ENCODE measurements around the gene TEX29. TPM values are rescaled to one million over a fixed set of nuclear protein-coding genes. Genes with fewer than 3 reads are reported as not detected.

TEX29 gene
- total RNA-seq, 1 donor from 2014 or later: not detected

DNA sequence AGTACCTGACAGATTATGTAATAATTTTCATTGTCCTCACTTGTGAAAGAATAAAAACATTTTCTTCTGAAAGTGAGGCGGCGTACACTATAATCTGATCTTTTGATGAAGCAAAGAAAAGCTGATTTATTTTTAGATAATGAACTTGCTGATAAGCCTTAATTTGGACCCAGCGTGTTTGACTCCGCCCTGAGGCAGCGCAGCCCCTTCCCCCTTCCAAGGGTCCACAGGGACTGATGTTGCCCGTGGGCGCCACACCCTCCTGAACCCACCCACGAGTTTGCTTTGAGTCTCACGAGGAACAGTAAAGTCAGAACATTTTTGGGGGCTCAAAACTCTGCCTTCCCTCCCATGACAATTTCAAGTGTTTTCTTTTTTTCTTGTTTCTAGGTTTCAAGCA is 40.0 kb downstream of the TEX29 start:
- TF ChIP-seq, protein P1, sequence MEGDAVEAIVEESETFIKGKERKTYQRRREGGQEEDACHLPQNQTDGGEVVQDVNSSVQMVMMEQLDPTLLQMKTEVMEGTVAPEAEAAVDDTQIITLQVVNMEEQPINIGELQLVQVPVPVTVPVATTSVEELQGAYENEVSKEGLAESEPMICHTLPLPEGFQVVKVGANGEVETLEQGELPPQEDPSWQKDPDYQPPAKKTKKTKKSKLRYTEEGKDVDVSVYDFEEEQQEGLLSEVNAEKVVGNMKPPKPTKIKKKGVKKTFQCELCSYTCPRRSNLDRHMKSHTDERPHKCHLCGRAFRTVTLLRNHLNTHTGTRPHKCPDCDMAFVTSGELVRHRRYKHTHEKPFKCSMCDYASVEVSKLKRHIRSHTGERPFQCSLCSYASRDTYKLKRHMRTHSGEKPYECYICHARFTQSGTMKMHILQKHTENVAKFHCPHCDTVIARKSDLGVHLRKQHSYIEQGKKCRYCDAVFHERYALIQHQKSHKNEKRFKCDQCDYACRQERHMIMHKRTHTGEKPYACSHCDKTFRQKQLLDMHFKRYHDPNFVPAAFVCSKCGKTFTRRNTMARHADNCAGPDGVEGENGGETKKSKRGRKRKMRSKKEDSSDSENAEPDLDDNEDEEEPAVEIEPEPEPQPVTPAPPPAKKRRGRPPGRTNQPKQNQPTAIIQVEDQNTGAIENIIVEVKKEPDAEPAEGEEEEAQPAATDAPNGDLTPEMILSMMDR (conservative IDR thresholded peaks at IDR 0.05; ENCODE audit: low read depth, low read length): no peak
- H3K4me3 ChIP-seq (ENCODE audit: low read depth, low read length): no peak overlapping the region
- DNase-seq (ENCODE audit: low read depth): no peak

DNA sequence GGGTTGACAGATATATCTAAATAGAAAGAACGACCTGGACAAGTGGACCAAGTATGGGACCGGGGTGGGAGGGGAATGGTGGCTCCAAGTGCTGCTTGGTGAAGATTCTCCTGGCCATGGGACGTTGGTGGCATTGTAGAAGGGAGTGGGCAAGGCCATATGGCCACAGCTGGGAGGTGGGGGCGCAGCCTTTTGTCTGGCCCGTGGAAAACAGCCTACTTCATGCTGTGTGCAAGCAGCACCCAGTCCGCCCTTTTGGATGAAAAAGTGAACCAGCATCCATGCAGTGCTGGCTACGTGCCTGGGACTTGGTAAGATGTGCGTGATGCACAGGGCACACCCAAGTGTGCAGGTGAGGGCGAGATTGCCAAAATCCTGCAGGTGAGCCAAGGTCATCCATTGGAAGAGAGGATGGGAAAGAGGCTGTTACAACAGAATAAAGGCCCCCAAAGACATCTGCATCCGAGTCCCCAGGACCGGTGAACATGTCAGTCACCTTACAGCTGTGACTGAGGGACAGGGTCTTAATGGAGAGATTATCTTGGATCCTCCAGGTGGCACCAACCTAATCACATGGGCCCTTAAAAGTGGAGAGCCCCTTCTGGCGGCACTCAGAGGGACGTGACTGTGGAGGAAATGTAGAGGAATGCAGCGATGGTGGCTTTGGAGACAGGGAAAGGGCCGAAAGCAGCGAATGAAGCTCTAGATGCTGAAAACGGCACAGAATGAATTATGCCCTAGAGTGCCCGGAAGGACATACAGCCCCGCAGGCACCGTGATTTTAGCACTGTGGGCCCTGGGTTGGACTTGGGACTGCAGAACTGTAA is 40.8 kb downstream of the TEX29 start:
- TF ChIP-seq, protein P1 (conservative IDR thresholded peaks at IDR 0.05; ENCODE audit: low read depth, low read length): no peak
- DNase-seq (ENCODE audit: low read depth): no peak
- no peak overlapping the region for H3K4me3 ChIP-seq (ENCODE audit: low read depth, low read length)

DNA sequence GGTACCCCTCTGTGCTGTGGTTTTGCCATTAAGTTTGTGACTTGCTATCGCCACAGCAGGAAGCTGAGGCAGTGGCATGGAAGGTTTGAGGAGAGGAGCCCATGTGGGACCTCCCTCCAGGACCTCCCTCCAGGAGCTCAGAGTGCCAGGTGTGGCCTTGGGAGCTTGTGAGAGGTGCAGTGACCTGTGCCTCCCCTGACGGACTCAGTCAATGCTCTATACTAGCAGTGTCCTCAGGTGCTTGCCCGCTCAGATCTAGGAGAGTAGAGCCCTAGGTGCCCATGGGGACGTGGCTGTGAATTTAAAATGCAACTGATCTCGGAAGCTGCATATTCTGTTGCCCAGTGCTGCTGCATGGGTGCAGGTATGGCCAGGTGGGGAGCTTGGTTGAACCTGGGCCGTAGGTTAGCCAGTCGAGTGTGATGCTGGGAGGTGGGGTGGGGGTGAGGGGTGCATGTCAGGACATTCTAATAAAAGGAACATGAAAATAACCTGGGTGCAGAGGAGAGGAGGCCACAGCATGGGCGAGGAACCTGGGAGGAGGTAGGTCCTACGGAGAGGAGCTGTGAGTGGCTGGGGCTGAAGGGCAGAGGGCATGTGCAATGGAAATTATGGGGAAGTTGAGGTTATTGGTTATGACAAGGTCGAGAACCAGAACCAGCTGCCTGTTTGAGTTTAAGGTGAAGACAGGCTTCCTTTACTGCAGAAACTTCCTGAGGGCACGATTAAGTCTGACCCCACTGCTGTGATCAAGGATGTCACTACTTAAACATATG is 41.6 kb downstream of the TEX29 start:
- TF ChIP-seq, protein P1 (conservative IDR thresholded peaks at IDR 0.05; ENCODE audit: low read depth, low read length): no peak
- no peak overlapping the region for H3K4me3 ChIP-seq (ENCODE audit: low read depth, low read length)
- no peak for DNase-seq (ENCODE audit: low read depth)

DNA sequence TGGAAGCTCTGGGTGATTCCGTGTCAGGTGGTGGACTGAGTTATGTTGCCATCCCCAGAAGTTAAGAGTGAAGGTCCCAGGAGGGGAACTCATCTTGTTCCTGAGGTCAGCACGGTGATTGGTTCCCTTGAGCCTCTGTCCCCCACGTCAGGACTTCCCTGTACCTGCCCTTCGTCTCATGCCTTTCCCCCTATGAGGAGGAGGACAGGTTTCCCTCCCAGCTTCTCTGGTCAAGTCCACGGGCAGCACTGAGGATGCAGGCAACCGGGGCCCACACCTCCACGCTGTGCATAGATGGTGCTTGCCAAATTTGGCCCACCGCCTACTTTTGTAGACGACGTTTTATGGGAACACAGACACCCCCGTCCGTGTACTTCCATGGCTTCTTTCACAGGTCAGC is 42.7 kb downstream of the TEX29 start:
- no peak overlapping the region for H3K4me3 ChIP-seq (ENCODE audit: low read depth, low read length)
- TF ChIP-seq, protein P1 (conservative IDR thresholded peaks at IDR 0.05; ENCODE audit: low read depth, low read length): no peak
- DNase-seq (ENCODE audit: low read depth): no peak

DNA sequence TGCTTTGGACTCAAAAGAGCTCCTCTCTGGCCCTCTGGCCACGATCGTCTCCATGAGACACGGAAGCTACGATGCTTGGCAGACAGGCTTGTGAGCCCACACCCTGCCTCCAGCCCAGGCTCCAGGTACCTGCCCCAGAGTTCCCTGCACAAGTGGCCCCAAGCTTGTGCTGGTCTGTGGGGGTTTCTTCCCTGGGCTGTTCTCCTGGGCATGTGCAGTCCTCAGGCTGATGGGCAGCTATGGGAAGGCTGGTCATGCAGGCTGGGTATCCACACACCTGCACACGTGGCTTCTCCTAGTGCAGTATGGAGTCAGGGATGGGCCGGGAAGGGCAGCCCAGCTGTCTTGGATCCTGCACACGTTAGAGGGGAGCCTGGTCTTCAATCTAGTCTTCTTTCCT is 43.1 kb downstream of the TEX29 start:
- TF ChIP-seq, protein P1 (conservative IDR thresholded peaks at IDR 0.05; ENCODE audit: low read depth, low read length): no peak
- no peak overlapping the region for H3K4me3 ChIP-seq (ENCODE audit: low read depth, low read length)
- no peak for DNase-seq (ENCODE audit: low read depth)

DNA sequence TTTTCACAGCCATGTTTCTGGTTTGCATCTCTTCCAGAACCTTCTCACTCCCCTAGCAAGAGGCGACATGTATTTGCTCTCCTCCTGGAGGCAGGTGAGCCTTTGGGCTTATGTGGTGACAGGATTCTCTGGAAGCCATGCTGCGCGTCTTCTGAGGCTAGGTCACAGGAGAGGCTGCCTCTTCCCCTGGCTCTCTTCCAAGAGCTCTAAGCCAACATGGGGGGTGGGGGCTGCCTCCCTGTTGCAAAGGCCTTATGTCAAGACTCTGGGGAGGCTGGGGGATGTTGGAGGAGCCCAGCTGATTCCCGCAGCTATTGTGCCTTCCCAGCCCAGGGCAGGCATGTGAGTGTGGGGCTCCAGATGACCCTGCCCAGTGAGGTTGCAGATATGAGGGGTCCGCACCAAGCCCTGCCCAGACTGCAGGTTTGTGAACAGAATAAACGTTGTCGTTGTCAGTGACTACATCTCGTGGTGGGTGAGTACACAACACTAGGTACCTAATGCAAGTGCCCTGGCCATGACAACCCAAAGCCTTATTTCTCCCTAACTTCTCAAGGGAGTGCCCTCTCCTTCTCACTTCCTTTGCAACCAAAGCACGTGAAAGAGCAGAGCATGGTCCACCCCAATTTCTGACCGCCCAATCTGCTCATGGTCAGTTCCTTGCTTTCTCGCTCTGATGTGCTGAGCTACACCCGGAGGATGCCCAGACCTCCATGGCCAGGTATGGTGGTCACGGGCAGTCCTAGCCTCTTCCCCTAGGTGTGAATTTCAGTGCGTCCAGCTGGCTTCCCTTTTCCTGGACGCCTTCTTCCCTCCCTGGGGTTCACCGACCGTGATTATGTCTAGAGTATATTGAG is 44.9 kb downstream of the TEX29 start:
- no peak for DNase-seq (ENCODE audit: low read depth)
- TF ChIP-seq, protein P1 (conservative IDR thresholded peaks at IDR 0.05; ENCODE audit: low read depth, low read length): no peak
- H3K4me3 ChIP-seq (ENCODE audit: low read depth, low read length): no peak overlapping the region
